ENCODE data around the gene ANXA4.
A peak's percentile ranks its signal among the peaks of the same experiment; 100 is the strongest.

ANXA4 gene

GRCh38 chr2:69810550-69810949 lies 68.6 kb downstream of the ANXA4 start:
- H3K27me3 ChIP-seq (ENCODE audit: insufficient read depth, poor library complexity, severe bottlenecking): no peaks in the 10 kb centered on the region
- H3K4me3 ChIP-seq (ENCODE audit: severe bottlenecking): no peak overlapping the region
- no peak for ATAC-seq (ENCODE audit: low read depth)
- H3K36me3 ChIP-seq (ENCODE audit: low read depth): peaks cover 10% of the 10 kb centered on the region; the same call in 1 of the 2 replicates
- no peaks in the 10 kb centered on the region for H3K4me1 ChIP-seq (ENCODE audit: insufficient read depth, poor library complexity, severe bottlenecking)
- no peak for TF ChIP-seq CTCF (IDR thresholded peaks at IDR 0.05; ENCODE audit: poor library complexity, severe bottlenecking)
- H3K9me3 ChIP-seq (ENCODE audit: severe bottlenecking): no peaks in the 10 kb centered on the region
- no peak for DNase-seq (ENCODE audit: low spot score)
- no peak overlapping the region for H3K27ac ChIP-seq (ENCODE audit: poor library complexity, severe bottlenecking)

- no peak overlapping the region for H3K4me3 ChIP-seq (ENCODE audit: severe bottlenecking)
- H3K27me3 ChIP-seq (ENCODE audit: insufficient read depth, poor library complexity, severe bottlenecking): no peaks in the 10 kb centered on the region
- peaks cover 10% of the 10 kb centered on the region; the same call in 1 of the 2 replicates for H3K36me3 ChIP-seq (ENCODE audit: low read depth)
- DNase-seq (ENCODE audit: low spot score) (no peak), ATAC-seq (ENCODE audit: low read depth) (no peak)
- H3K9me3 ChIP-seq (ENCODE audit: severe bottlenecking): no peaks in the 10 kb centered on the region
- TF ChIP-seq CTCF (IDR thresholded peaks at IDR 0.05; ENCODE audit: poor library complexity, severe bottlenecking): no peak
- no peaks in the 10 kb centered on the region for H3K4me1 ChIP-seq (ENCODE audit: insufficient read depth, poor library complexity, severe bottlenecking)
- H3K27ac ChIP-seq (ENCODE audit: poor library complexity, severe bottlenecking): no peak overlapping the region
These were observed 69.1 kb downstream of the ANXA4 start for GRCh38 chr2:69811018-69811417.

- H3K27me3 ChIP-seq (ENCODE audit: insufficient read depth, poor library complexity, severe bottlenecking): no peaks in the 10 kb centered on the region
- H3K4me1 ChIP-seq (ENCODE audit: insufficient read depth, poor library complexity, severe bottlenecking): no peaks in the 10 kb centered on the region
- ATAC-seq (ENCODE audit: low read depth): no peak
- no peak overlapping the region for H3K4me3 ChIP-seq (ENCODE audit: severe bottlenecking)
- TF ChIP-seq CTCF (IDR thresholded peaks at IDR 0.05; ENCODE audit: poor library complexity, severe bottlenecking): no peak
- peaks cover 10% of the 10 kb centered on the region; the same call in 1 of the 2 replicates for H3K36me3 ChIP-seq (ENCODE audit: low read depth)
- no peak for DNase-seq (ENCODE audit: low spot score)
- no peak overlapping the region for H3K27ac ChIP-seq (ENCODE audit: poor library complexity, severe bottlenecking)
- H3K9me3 ChIP-seq (ENCODE audit: severe bottlenecking): no peaks in the 10 kb centered on the region
These were observed 69.7 kb downstream of the ANXA4 start for GRCh38 chr2:69811591-69811990.

GRCh38 chr2:69815717-69816116 lies 73.8 kb downstream of the ANXA4 start:
- Histone ChIP-seq H3K4me3 (ENCODE audit: severe bottlenecking) (no peak overlapping the region), H3K36me3 (ENCODE audit: low read depth) (peaks cover 41% of the 10 kb centered on the region), H3K9me3 (ENCODE audit: severe bottlenecking) (no peaks in the 10 kb centered on the region), H3K27ac (ENCODE audit: poor library complexity, severe bottlenecking) (no peak overlapping the region), H3K4me1 (ENCODE audit: insufficient read depth, poor library complexity, severe bottlenecking) (no peaks in the 10 kb centered on the region), H3K27me3 (ENCODE audit: insufficient read depth, poor library complexity, severe bottlenecking) (no peaks in the 10 kb centered on the region)
- ATAC-seq (ENCODE audit: low read depth) (no peak), DNase-seq (ENCODE audit: low spot score) (no peak)
- no peak for TF ChIP-seq CTCF (IDR thresholded peaks at IDR 0.05; ENCODE audit: poor library complexity, severe bottlenecking)

GRCh38 chr2:69816923-69817542 lies 75.1 kb downstream of the ANXA4 start:
- peak; percentile 90 for TF ChIP-seq CTCF (IDR thresholded peaks at IDR 0.05; ENCODE audit: poor library complexity, severe bottlenecking)
- ATAC-seq (ENCODE audit: low read depth) (peak; percentile 61; the same call in 2 of the 3 replicates), DNase-seq (ENCODE audit: low spot score) (no peak)
- H3K36me3 ChIP-seq (ENCODE audit: low read depth): peaks cover 47% of the 10 kb centered on the region
- no peaks in the 10 kb centered on the region for H3K9me3 ChIP-seq (ENCODE audit: severe bottlenecking)
- H3K27ac ChIP-seq (ENCODE audit: poor library complexity, severe bottlenecking): no peak overlapping the region
- H3K4me3 ChIP-seq (ENCODE audit: severe bottlenecking): no peak overlapping the region
- H3K27me3 ChIP-seq (ENCODE audit: insufficient read depth, poor library complexity, severe bottlenecking): no peaks in the 10 kb centered on the region
- H3K4me1 ChIP-seq (ENCODE audit: insufficient read depth, poor library complexity, severe bottlenecking): no peaks in the 10 kb centered on the region
